Liver (tissue), 9 donors: ENCODE measurements around the gene TGDS. TPM values are rescaled to one million over a fixed set of nuclear protein-coding genes. Genes with fewer than 3 reads are reported as not detected.

ENCODE experiments used
- DNase-seq: peaks from one replicate; pipeline ENCODE4 v3.0.0-alpha.2; 2017; ENCODE audit warnings: low spot score
- H3K27ac ChIP-seq, 2 donors: one replicate each; pipeline ENCODE4 v1.7.0; 2013; ENCODE audit warnings: inconsistent platforms in 2 of 2, low read length in 2 of 2, control low read depth in 1 of 2, low read depth in 1 of 2, mild to moderate bottlenecking in 1 of 2
- H3K27me3 ChIP-seq, 4 donors: one replicate each; pipeline versions ENCODE4 v1.6.1 to v1.7.0; 2013; ENCODE audit warnings: low read length in 3 of 4, inconsistent platforms in 1 of 4, mild to moderate bottlenecking in 1 of 4, moderate library complexity in 1 of 4; ENCODE audit not compliant: control insufficient read depth in 4 of 4, insufficient read depth in 4 of 4
- H3K36me3 ChIP-seq, 4 donors: one replicate each; pipeline versions ENCODE4 v1.6.1 to v1.7.0; 2013; ENCODE audit warnings: low read length in 3 of 4, mild to moderate bottlenecking in 3 of 4, low read depth in 1 of 4, moderate library complexity in 1 of 4; ENCODE audit not compliant: control insufficient read depth in 4 of 4, insufficient read depth in 3 of 4
- H3K4me1 ChIP-seq, 4 donors: one replicate each; pipeline versions ENCODE4 v1.6.1 to v1.7.0; 2013; ENCODE audit warnings: low read length in 3 of 4, mild to moderate bottlenecking in 3 of 4, moderate library complexity in 1 of 4; ENCODE audit not compliant: control insufficient read depth in 4 of 4, insufficient read depth in 4 of 4
- H3K4me3 ChIP-seq, 3 donors: one replicate each; pipeline versions ENCODE4 v1.6.1 to v1.7.0; 2013; ENCODE audit warnings: low read length in 3 of 3, control low read depth in 1 of 3, low read depth in 1 of 3, mild to moderate bottlenecking in 1 of 3
- H3K9ac ChIP-seq, 2 donors: one replicate each; pipeline ENCODE4 v1.7.0; 2013; ENCODE audit warnings: low read length in 2 of 2, mild to moderate bottlenecking in 2 of 2, moderate library complexity in 2 of 2, control low read depth in 1 of 2, low read depth in 1 of 2
- H3K9me3 ChIP-seq, 4 donors: one replicate each; pipeline versions ENCODE4 v1.6.1 to v1.7.0; 2013; ENCODE audit warnings: low read length in 3 of 4; ENCODE audit not compliant: control insufficient read depth in 4 of 4
- ATF3 ChIP-seq: IDR thresholded peaks from 2 replicates; pipeline ENCODE4 v1.6.1; 2016; ENCODE audit warnings: antibody characterized with exemption
- CTCF ChIP-seq: fragments of 150-350 bp; IDR thresholded peaks from 2 replicates; pipeline ENCODE4 v1.5.1; 2017; ENCODE audit warnings: improper control_type of control experiment, low read depth, low read length; ENCODE audit not compliant: missing input control
- EGR1 ChIP-seq, 2 donors: IDR thresholded peaks; 2 replicates each; pipeline ENCODE4 v1.6.1; 2016 to 2018; ENCODE audit warnings: antibody characterized with exemption in 2 of 2, low read depth in 2 of 2
- FOXA1 ChIP-seq: IDR thresholded peaks from 2 replicates; pipeline ENCODE4 v1.6.1; 2016; ENCODE audit warnings: antibody characterized with exemption
- FOXA2 ChIP-seq: IDR thresholded peaks from 2 replicates; pipeline ENCODE4 v1.6.1; 2016; ENCODE audit warnings: antibody characterized with exemption
- GABPA ChIP-seq, 2 donors: IDR thresholded peaks in 1 of 2; conservative IDR thresholded peaks in 1 of 2; 2 replicates each; pipeline ENCODE4 v1.6.1; 2016; ENCODE audit warnings: antibody characterized with exemption in 2 of 2, mild to moderate bottlenecking in 1 of 2, moderate library complexity in 1 of 2
- HNF4A ChIP-seq, 2 donors: conservative IDR thresholded peaks; 2 replicates each; pipeline ENCODE4 v1.6.1; 2016; ENCODE audit warnings: antibody characterized with exemption in 2 of 2, mild to moderate bottlenecking in 2 of 2
- HNF4G ChIP-seq: IDR thresholded peaks from 2 replicates; pipeline ENCODE4 v1.6.1; 2016; ENCODE audit warnings: antibody characterized with exemption
- JUND ChIP-seq, 2 donors: IDR thresholded peaks; 2 replicates each; pipeline ENCODE4 v1.6.1; 2016; ENCODE audit warnings: antibody characterized with exemption in 2 of 2
- MAX ChIP-seq: IDR thresholded peaks from 2 replicates; pipeline ENCODE4 v1.6.1; 2016; ENCODE audit warnings: antibody characterized with exemption
- NR2F2 ChIP-seq: IDR thresholded peaks from 2 replicates; pipeline ENCODE4 v1.6.1; 2016; ENCODE audit warnings: antibody characterized with exemption
- RAD21 ChIP-seq, 2 donors: IDR thresholded peaks; 2 replicates each; pipeline ENCODE4 v1.6.1; 2016; ENCODE audit warnings: antibody characterized with exemption in 2 of 2, mild to moderate bottlenecking in 2 of 2
- REST ChIP-seq: IDR thresholded peaks from 2 replicates; pipeline ENCODE4 v1.6.1; 2016; ENCODE audit warnings: antibody characterized with exemption, mild to moderate bottlenecking
- RXRA ChIP-seq, 2 donors: IDR thresholded peaks; 2 replicates each; pipeline ENCODE4 v1.6.1; 2017 to 2018; ENCODE audit warnings: antibody characterized with exemption in 2 of 2, mild to moderate bottlenecking in 1 of 2
- SP1 ChIP-seq: IDR thresholded peaks from 2 replicates; pipeline ENCODE4 v1.6.1; 2018; ENCODE audit warnings: antibody characterized with exemption, mild to moderate bottlenecking
- TAF1 ChIP-seq: conservative IDR thresholded peaks from 2 replicates; pipeline ENCODE4 v1.6.1; 2016; ENCODE audit warnings: antibody characterized with exemption, mild to moderate bottlenecking
- YY1 ChIP-seq: IDR thresholded peaks from 2 replicates; pipeline ENCODE4 v1.6.1; 2016; ENCODE audit warnings: antibody characterized with exemption, mild to moderate bottlenecking
- ZBTB33 ChIP-seq: IDR thresholded peaks from 2 replicates; pipeline ENCODE4 v1.6.1; 2016; ENCODE audit warnings: antibody characterized with exemption
- WGBS: extraction: QIAGEN DNeasy Blood & Tissue Kit; methylation state at CpG from one replicate; pipeline ENCODE4 v1.1.7; 2013; 5-methylcytosine and 5-hydroxymethylcytosine counted together
- polyA plus RNA-seq, 2 donors: library from polyadenylated mRNA; stranded (reverse) in 1 of 2; unstranded in 1 of 2; fragments of 200-250 nt in 1 of 2; fragments of >200 nt in 1 of 2; fragmentation: Nextera tagmentation in 1 of 2; extraction: Ambion mirVana in 1 of 2; gene quantifications; one replicate each; pipeline versions ENCODE4 v1.2.1 to v1.2.3, GENCODE V29; 2013 to 2015
- total RNA-seq, 2 donors: library from RNA; depleted of rRNA; stranded (reverse); fragments of >200 nt; gene quantifications; one replicate each; pipeline ENCODE4 v1.2.3, GENCODE V29; 2014
- donor health status: healthy.
- donor health status: healthy.
- donor health status: healthy.
- donor health status: healthy.
- donor health status: healthy.

TGDS gene
- total and polyA plus RNA-seq, 4 donors: 5.7 to 11.4 (median 9.5) TPM

- H3K4me1 ChIP-seq: peaks cover 4 to 34% (median 20%) of the 10 kb centered on the region in 4 donors
- TF ChIP-seq RAD21 (IDR thresholded peaks at IDR 0.05) (peak in 1 of 2 donors; percentile 8), REST (peak; percentile 54), SP1 (peak; percentile 92), FOXA2 (peak; percentile 57), EGR1 (IDR thresholded peaks at IDR 0.05; ENCODE audit: low read depth in 2 of 2) (no peak), FOXA1 (no peak), RXRA (IDR thresholded peaks at IDR 0.05) (peak; percentile 52 to 57), YY1 (no peak), NR2F2 (no peak), GABPA (IDR thresholded peaks at IDR 0.05 in 1 of 2, conservative IDR thresholded peaks at IDR 0.05 in 1 of 2) (peak in 1 of 2 donors; percentile 17), ZBTB33 (no peak), TAF1 (peak; percentile 29), MAX (peak; percentile 10), ATF3 (peak; percentile 35), HNF4G (peak; percentile 65), CTCF (no peak), HNF4A (conservative IDR thresholded peaks at IDR 0.05) (peak; percentile 83 to 85), JUND (IDR thresholded peaks at IDR 0.05) (peak in 1 of 2 donors; percentile 72)
- H3K9me3 ChIP-seq: no peaks in the 10 kb centered on the region
- no peak for DNase-seq
- no peaks in the 10 kb centered on the region for H3K36me3 ChIP-seq
- no peak overlapping the region for H3K9ac ChIP-seq
- H3K27me3 ChIP-seq: no peaks in the 10 kb centered on the region
- WGBS: 57% methylated on average over 3 of the region's 3 CpGs
- H3K27ac ChIP-seq: peak overlapping the region; percentile 81 to 83
- no peak overlapping the region for H3K4me3 ChIP-seq
Measured at GRCh38 chr13:94599877-94600276, 3.9 kb upstream of the TGDS start.
